ENCODE data around the gene POLR3A. TPM values are rescaled to one million over a fixed set of nuclear protein-coding genes. Genes with fewer than 3 reads are reported as not detected.

Gene POLR3A
- total RNA-seq, 6 donors from 2014 or later = 10.5 to 18.9 (median 11.0) TPM

- DNase-seq (no peak), ATAC-seq (ENCODE audit: low FRiP score in 2 of 2) (no peak)
- no peaks in the 10 kb centered on the region for H3K27me3 ChIP-seq
- no peaks in the 10 kb centered on the region for H3K4me1 ChIP-seq
- H3K36me3 ChIP-seq = no peaks in the 10 kb centered on the region
- no peak for TF ChIP-seq CTCF (IDR thresholded peaks at IDR 0.05)
- no peak for TF ChIP-seq POLR2A (IDR thresholded peaks at IDR 0.05)
- no peak overlapping the region for H3K27ac ChIP-seq
- no peak overlapping the region for H3K4me3 ChIP-seq
- 78 to 96% methylated on average over 7 of the region's 7 CpGs for WGBS, 2 donors
- no peaks in the 10 kb centered on the region for H3K9me3 ChIP-seq
Observed at GRCh38 chr10:77962350-77963146, 66.8 kb downstream of the POLR3A start.

- no peaks in the 10 kb centered on the region for H3K36me3 ChIP-seq
- H3K27me3 ChIP-seq = no peaks in the 10 kb centered on the region
- DNase-seq = no peak
- no peak overlapping the region for H3K27ac ChIP-seq
- H3K4me3 ChIP-seq = no peak overlapping the region
- no peak for ATAC-seq (ENCODE audit: low FRiP score in 2 of 2)
- H3K9me3 ChIP-seq = no peaks in the 10 kb centered on the region
- 92 to 94% methylated on average over 6 of the region's 6 CpGs for WGBS, 2 donors
- no peaks in the 10 kb centered on the region for H3K4me1 ChIP-seq
- no peak for TF ChIP-seq CTCF (IDR thresholded peaks at IDR 0.05)
- TF ChIP-seq POLR2AphosphoS5 (IDR thresholded peaks at IDR 0.05) = no peak
Observed at GRCh38 chr10:77961668-77962067, 67.6 kb downstream of the POLR3A start.

- DNase-seq = no peak
- WGBS, 2 donors = 76 to 92% methylated on average over 6 of the region's 6 CpGs
- Histone ChIP-seq H3K4me1 (no peaks in the 10 kb centered on the region), H3K27ac (no peak overlapping the region), H3K4me3 (no peak overlapping the region), H3K27me3 (no peaks in the 10 kb centered on the region), H3K9me3 (no peaks in the 10 kb centered on the region), H3K36me3 (no peaks in the 10 kb centered on the region)
- TF ChIP-seq POLR2A (IDR thresholded peaks at IDR 0.05) (no peak), CTCF (IDR thresholded peaks at IDR 0.05) (no peak), EP300 (IDR thresholded peaks at IDR 0.05) (no peak), POLR2AphosphoS5 (IDR thresholded peaks at IDR 0.05) (no peak)
- ATAC-seq (ENCODE audit: low FRiP score in 2 of 2) = no peak
Observed at GRCh38 chr10:77960829-77961329, 68.4 kb downstream of the POLR3A start.

- no peak for DNase-seq
Observed at GRCh38 chr10:77959887-77960455, 69.3 kb downstream of the POLR3A start.

More at GRCh38 chr10:77959887-77960455, 69.3 kb downstream of the POLR3A start:
- no peaks in the 10 kb centered on the region for H3K4me1 ChIP-seq
- 70 to 75% methylated on average over 8 of the region's 8 CpGs for WGBS, 2 donors
- TF ChIP-seq EP300 (IDR thresholded peaks at IDR 0.05) (no peak), POLR2A (IDR thresholded peaks at IDR 0.05) (no peak), CTCF (IDR thresholded peaks at IDR 0.05) (no peak), POLR2AphosphoS5 (IDR thresholded peaks at IDR 0.05) (no peak)
- H3K27ac ChIP-seq = no peak overlapping the region
- no peaks in the 10 kb centered on the region for H3K9me3 ChIP-seq
- no peak overlapping the region for H3K4me3 ChIP-seq
- ATAC-seq (ENCODE audit: low FRiP score in 2 of 2) = no peak
- no peaks in the 10 kb centered on the region for H3K36me3 ChIP-seq
- H3K27me3 ChIP-seq = no peaks in the 10 kb centered on the region

All from upper lobe of left lung (tissue), 6 donors.